GM11168 (cell line): ENCODE results near the gene STX16.

ENCODE experiments used
- in situ Hi-C: fragments of 300-500 bp; cut with MboI; formaldehyde crosslinking; loops from one replicate; pipeline ENCODE4 v1.12.0; 2022; ENCODE audit warnings: low sequenced_read_pairs; ENCODE audit not compliant: unreplicated experiment

The STX16 gene

GRCh38 chr20:58693226-58694006 lies 42.3 kb downstream of the STX16 start:
- in situ Hi-C loops = no loop called here

- in situ Hi-C loops = no loop called here
Measured at GRCh38 chr20:58694241-58695083, 43.4 kb downstream of the STX16 start.

- in situ Hi-C loops = no loop called here
Measured at GRCh38 chr20:58695084-58695722, 44.1 kb downstream of the STX16 start.

- in situ Hi-C loops = no loop called here
Measured at GRCh38 chr20:58695895-58696375, 44.9 kb downstream of the STX16 start.

- in situ Hi-C loops = no loop called here
Measured at GRCh38 chr20:58696411-58696961, 45.4 kb downstream of the STX16 start.

GRCh38 chr20:58697201-58697866 lies 46.3 kb downstream of the STX16 start:
- in situ Hi-C loops = no loop called here

GRCh38 chr20:58697867-58698703 lies 47.0 kb downstream of the STX16 start:
- in situ Hi-C loops = no loop called here

GRCh38 chr20:58698741-58699622 lies 47.9 kb downstream of the STX16 start:
- in situ Hi-C loops = no loop called here

GRCh38 chr20:58699623-58700107 lies 48.6 kb downstream of the STX16 start:
- in situ Hi-C loops = no loop called here

GRCh38 chr20:58700121-58700821 lies 49.2 kb downstream of the STX16 start:
- in situ Hi-C loops = no loop called here

GRCh38 chr20:58700823-58701222 lies 49.7 kb downstream of the STX16 start:
- in situ Hi-C loops = no loop called here

GRCh38 chr20:58701431-58702160 lies 50.5 kb downstream of the STX16 start:
- in situ Hi-C loops = no loop called here

GRCh38 chr20:58702161-58702510 lies 51.1 kb downstream of the STX16 start:
- in situ Hi-C loops = no loop called here

GRCh38 chr20:58702859-58703648 lies 52.0 kb downstream of the STX16 start:
- in situ Hi-C loops = no loop called here

- in situ Hi-C loops = no loop called here
Measured at GRCh38 chr20:58703765-58704371, 52.8 kb downstream of the STX16 start.
